Activated CD4-positive, alpha-beta T cell treated with anti-CD3 and anti-CD28 coated beads for 48 hours (primary cell): ENCODE measurements around the gene CUX1.
"Not testable (repeated sequence)": the region's sequence is repeated elsewhere in the genome, so short reads cannot be mapped to it uniquely, and the experiment has no call there.

ENCODE experiments used
- DNase-seq: peaks from one replicate; pipeline ENCODE4 v3.0.0-alpha.2; 2020

Gene CUX1

DNA sequence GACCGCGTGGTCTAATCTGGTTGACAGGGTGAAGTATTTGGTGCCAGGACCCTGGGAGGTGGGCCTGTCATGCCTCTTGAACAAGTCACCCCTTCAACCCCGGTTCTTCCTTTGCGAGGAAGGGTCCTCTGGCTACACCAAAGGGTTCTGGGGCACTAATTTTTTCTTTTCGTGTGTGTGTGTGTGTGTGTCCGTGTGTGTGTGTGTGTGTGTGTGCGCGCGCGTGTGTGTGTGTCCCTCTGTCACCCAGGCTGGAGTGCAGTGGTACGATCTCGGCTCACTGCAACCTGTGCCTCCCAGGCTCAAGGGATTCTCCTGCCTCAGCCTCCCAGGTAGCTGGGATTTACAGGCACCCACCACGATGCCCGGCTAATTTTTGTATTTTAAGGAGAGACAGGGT lies 483.9 kb downstream of the CUX1 start:
- DNase-seq, result not testable (repeated sequence)

DNA sequence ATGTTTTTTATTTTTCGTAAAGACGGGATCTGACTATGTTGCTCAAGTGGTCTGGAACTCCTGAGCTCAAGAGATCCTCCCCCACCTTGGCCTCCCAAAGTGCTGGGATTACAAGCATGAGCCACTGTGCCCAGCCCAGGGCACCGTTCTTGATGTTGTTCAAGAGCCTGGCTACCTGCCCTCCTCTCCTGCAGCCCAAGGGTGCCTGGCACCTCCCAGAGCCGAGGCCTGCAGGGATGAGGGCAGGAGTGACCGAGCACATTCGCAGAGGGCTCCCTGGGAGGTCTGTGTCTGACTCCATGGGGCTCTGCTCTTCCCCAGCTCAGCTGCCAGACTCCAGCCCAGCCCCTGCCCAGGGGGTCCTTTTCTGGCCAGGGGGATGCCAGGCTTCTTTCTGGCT lies 484.6 kb downstream of the CUX1 start:
- no peak for DNase-seq

DNA sequence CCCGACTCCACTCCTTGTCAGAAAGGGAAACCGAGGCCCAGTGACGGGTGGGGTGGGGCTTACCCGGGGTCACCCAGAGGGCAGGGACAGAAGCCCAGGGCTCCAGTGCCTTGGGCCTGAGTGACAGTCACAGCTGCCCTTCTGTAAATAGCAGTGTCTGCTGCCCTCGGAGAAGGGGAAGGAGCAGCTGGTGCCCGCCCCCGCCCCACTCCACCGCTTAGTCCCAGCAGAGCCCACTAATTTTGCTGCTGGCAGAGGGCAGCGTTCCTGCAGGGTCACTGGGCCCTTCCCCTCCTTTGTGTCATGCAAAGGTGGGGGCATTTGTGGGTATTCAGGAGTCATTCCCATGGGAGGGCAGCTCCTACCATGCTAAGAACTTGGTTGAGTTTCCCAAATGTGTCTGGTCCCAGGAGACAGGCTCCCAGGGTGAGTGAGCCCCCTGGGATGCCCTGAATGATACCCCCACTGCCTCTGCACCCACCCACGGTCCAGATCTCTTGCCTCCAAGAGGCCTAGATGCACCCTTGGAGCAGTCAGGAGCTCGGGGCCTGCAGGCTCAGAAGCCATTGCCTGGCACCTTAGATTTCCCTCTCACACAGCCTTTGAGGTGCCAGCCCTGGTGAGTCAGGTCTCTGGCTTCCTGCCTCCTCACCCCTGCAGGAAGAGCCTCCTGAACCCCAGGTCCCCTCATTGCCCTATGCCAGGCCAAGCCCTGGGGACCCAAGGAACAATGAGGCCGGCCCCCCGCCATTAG lies 486.4 kb downstream of the CUX1 start:
- no peak for DNase-seq

DNA sequence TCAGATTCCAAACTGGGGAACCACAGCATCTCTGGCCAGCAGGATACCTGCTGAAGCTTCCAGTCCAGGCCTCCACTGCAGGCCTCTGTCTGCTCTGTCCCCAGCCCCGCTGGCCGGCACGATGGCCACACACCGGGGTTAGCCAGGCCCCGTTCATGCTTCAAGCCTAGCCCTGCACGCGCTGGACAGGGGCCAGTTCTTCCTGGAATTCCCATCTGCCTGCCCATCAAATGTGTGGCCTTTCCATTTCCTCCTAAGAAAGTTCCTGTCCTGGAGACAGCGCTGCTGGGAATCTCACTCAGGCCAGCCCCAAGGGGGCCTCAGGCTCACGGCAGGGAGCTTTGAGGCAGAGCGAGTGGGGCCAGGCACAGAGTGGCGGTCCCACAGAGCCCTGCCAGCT lies 487.2 kb downstream of the CUX1 start:
- no peak for DNase-seq

DNA sequence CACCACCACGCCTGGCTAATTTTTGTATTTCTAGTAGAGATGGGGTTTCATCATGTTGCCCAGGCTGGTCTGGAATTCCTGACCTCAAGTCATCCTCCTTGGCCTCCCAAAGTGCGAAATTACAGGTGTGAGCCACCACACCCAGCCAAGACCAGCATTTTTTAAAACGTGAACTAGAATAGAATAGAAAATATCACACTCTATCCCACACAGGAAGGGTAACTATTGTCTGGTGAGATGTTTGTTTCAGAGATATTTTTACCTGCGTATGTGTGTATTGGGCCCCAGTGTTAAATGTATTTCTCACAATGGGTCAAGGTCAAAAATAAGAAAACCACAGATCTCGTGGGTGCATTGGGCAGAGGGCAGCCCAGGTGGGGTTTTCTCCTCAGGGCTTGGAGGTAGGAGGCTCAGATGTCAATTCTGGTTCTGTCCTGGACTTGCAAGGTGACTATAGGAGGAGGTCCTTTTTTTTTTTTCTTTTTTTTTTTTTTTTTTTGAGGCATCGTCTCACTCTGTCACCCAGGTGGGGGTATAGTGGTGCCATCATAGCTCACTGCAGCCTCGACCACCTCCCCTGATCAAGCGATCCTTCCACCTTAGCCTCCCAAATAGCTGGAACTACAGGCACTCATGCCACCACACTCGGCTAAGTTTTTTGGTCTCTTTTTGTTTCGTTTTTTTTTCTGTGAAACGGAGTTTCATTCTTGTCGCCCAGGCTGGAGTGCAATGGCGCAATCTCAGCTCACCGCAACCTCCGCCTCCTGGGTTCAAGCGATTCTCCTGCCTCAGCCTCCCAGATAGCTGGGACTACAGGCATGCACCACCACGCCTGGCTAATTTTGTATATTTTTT lies 488.2 kb downstream of the CUX1 start:
- DNase-seq, result no peak

DNA sequence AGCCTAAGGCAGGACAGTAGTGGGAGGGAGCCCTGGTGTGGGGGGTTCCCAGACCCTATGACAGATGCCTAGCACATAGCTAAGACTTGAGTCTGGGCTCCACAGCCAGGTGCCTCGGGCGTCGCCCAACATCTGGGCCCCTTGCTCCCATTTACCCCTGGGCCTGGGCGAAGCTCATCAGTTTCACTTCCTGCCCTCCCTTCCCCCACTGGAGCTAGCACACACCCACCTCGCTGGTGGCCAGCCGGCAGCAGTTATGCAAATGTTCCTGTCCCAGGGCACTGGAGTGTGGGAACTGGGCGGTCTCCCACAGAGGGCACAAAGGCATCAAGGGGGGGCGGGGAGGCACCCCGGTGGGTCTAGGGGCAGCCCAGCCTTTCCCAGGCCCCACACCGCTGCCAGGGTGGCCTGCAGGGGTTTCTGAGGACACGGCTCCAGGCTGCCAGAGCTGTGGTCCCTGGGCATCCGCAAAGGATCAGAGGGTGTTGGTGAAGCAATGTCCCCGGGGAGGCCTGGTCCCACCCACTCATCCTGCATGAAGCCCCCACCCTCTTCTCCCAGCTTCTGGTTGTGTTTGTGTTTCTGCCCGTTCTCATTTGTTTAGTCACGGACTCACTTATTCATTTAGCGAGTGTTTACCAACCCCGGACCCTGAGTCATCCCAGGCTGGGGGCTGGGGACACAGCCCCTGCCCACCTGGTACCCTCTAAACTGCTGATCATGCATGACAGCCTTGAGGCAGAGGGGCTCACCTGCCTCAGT lies 489.7 kb downstream of the CUX1 start:
- DNase-seq, result peak; percentile 52

DNA sequence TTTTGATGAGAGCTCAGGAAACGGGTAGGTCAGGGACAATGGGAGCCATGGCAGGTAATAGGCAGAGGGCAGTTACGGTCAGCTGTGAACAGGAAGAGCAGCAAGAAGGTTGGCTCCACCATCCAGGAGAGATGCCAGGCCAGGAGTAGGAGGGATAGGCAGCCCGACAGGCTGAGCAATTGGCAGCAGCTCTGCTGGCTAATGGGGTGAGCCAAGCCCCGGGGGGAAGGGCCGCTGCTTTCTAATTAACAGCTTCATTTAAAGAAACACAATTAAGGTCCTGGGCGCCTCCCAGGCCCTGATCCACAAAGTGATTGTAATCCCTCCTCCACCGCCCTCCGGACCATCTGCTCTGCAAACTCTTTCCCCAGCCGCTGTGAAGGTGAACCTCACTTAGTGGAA lies 493.0 kb downstream of the CUX1 start:
- no peak for DNase-seq

DNA sequence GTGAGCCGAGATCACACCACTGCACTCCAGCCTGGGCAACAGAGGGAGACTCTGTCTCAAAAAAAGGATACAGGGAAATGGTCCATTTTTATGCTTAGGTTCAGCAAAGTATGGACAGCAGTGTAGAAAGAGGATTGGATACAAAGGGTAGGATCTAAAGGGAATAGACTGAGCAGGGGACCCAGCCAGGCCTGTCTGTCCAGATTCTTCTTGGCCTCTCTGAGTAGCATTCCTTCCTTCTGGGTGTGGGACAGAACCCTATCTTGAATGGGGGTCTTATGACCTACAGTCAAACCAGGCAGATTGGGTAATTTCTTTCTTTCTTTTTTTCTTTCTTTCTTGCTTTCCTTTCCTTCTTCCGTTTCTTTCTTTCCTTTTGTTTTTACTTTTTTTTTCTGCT lies 494.9 kb downstream of the CUX1 start:
- DNase-seq, result no peak

DNA sequence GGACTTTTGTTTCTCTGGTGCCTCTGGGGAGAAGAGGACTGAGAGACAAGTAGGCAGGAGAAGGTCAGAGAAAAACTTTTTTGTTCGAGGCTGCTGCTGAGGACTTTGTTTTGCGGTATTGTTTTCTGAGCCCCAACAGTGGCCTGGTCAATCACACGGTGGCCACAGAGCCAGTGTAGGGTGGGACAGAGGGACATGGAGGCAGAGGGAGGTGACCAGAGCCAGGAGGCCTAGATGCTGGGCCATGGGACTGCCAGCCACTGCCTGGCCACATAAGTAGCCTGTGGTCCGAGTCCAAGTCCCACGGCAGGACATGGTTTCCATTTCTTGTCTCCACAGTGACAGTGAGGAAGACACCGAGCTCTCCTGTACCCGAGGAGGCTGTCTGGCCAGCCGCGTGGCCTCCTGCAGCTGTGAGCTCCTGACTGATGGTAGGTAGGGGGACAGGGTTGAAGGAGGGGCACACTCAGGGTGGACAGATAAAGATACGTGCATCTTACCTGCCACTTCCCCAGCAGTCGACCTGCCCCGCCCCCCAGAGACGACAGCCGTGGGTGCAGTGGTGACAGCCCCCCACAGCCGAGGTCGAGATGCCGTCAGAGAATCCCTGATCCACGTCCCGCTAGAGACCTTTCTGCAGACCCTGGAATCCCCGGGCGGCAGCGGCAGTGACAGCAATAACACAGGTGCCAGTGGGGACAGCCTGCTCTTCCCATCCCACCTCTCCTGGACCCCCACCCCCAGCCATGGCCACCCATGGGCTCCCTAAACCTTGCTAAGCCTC lies 496.8 kb downstream of the CUX1 start:
- DNase-seq, result no peak

DNA sequence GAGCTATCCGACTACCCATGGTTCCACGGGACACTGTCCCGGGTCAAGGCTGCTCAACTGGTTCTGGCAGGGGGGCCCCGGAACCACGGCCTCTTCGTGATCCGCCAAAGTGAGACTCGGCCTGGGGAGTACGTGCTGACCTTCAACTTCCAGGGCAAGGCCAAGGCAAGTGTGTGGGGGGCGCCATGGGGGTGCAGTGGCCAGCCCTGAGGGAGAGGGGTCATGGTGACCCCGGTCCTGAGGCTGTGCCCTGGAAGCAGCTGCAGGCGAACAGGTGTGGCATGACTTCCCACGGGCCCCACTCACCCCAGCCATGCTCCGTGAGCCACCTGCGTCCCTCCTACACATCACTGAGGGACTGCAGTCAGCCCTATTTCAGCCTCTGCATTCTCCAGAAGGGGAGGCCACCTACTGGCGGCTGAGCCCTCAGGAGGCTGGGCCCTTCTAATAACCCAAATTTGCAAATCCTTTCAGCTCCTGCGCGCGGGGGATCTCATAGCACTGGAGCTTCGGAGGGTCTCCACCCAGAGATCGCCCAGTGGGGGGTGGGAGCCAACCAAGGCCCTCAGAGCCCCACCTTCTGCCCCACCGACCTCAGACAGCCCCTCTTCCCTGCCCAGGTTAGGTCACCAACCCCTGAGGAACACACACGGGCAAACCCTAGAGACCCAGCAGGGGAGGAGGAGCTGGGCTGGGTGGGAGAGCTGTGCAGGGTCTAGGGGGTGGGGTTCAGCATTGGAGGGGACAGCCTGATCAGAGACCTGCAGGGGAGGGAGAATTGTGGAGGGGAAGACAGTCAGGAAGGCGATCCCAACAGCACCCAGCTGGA lies 500.0 kb downstream of the CUX1 start:
- DNase-seq, result no peak

DNA sequence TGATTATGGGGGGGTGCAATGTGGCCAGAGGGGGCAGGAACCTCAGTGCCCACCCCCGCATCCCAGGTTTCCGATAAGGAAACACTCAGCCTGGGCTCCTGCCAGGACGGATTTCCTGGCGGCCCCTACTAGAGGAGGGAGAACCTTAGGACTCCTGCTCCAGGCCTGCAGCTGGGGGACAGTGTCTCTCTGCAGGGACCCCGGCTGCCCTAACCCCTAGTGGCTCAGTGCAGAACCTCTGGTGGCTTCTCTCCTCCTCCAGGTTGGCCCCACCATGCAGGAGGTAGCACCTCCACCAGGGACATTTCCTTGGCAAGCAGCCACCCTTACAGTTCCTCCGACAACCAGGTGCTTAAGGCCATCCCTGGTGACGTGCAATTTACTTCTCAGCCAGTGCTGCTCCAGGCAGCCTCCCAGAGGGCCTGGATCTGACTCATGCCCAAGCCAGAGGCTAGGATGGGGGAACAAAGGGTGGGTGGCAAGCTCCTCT lies 501.1 kb downstream of the CUX1 start:
- no peak for DNase-seq

DNA sequence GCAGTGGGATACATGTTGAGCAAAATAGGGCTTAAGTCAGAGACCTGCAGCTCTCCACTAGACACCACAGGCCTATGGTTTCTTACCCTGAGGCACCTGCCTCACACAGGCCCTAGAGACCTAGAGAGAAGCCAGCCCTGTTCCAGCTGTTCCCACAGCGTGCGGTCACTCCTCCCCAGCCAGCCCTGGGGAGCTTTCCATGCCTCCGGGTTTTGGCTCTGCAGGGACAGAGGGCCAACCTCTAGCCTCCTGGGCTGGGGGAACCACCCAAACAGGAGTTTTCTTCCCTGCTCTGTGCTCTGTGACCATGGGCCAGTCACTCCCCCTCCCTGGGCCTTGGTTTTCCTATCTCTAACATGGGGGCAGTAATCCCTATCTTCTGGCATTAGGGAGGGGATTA lies 502.2 kb downstream of the CUX1 start:
- no peak for DNase-seq

DNA sequence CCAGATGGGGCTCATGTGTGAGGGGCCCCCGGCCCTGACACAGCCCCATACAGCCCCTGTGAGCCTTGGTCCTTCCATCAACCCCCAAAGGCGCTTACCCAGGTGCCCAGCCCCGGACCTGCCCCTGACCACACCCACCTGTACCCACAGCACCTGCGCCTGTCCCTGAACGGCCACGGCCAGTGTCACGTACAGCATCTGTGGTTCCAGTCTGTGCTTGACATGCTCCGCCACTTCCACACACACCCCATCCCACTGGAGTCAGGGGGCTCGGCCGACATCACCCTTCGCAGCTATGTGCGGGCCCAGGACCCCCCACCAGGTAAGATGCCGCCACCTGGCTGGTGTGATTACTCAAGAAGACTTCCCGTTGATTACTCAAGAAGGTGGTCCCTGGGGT lies 502.8 kb downstream of the CUX1 start:
- no peak for DNase-seq

DNA sequence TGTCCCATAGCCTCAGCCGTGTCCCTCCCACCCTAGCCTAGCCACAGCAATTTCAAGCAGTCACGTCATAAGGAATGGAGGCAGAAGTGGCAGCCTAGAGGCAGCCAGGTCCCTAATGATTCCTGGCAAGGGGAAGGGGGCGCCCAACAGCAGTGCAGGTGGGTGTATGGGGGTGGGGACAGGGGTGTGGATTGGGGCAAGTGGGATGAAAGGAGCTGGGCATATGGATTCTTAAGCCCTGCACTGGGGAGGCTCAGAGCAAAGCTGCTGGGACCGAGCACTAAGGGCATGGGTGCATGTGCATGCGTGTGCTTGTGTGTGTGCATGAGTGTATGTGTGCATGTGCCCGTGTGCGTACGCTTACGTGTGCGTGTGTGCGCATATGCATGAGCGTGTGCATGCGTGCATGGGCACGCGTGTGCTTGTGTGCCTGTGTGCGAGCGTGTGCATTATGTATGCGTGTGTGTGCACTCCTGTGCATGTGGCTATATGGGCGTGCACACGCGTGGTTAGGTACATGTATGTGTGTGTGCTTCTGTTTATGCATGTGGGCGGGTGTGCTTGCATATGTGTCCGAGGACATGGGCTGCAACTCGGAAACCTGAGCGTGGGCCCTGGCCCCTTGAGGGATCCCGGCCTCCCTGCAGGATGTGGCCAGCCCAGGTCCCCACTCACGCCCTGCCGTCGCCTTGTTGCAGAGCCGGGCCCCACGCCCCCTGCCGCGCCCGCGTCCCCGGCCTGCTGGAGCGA lies 503.4 kb downstream of the CUX1 start:
- no peak for DNase-seq

DNA sequence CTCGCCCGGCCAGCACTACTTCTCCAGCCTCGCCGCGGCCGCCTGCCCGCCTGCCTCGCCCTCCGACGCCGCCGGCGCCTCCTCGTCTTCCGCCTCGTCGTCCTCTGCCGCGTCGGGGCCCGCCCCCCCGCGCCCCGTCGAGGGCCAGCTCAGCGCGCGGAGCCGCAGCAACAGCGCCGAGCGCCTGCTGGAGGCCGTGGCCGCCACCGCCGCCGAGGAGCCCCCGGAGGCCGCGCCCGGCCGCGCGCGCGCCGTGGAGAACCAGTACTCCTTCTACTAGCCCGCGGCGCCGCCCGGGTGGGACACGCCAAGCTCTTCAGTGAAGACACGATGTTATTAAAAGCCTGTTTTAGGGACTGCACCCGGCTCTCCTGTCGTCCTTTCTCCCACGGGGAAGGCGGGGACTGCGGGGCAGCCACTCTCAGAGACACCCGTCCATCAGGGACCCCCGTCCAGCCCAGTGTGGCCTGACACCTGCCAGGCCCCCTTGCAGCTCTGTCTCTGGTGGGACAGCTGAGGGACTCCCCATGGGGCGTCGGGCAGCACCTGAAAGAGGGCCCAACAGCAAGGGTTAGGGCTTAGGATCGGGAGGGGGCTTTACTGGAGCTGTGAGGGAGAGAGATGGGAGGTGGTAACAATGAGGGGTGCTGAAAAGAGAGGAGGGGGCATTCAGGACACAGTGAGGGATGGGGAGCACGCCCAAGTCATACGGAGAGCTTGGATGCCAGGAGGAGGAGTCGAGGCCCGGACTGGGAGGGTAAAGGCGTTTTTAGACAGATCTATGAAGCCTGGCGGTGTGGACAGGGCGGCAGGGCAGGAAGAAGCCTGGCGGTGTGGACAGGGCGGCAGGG lies 504.1 kb downstream of the CUX1 start:
- no peak for DNase-seq

DNA sequence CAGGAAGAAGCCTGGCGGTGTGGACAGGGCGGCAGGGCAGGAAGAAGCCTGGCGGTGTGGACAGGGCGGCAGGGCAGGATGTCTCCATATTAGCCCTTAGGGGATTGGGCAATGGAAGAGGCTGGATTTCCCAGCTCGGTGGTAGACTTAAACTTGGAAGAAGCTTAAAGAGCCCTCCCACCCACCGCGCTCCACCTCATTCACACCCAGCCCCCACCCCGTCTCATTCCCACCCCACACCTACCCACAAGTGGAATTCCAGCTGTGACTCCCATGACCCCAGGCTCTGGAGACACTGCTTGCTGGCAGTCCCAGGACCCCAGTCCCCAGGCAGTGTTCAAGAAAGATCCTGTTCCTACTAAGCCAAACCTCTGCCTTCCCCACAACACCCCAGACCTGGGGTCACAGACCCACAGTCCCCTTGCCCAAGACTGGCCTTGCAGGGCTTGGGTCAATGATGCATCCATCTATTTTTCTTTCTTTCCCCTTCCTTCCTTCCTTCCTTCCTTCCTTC lies 504.8 kb downstream of the CUX1 start:
- DNase-seq, result no peak

DNA sequence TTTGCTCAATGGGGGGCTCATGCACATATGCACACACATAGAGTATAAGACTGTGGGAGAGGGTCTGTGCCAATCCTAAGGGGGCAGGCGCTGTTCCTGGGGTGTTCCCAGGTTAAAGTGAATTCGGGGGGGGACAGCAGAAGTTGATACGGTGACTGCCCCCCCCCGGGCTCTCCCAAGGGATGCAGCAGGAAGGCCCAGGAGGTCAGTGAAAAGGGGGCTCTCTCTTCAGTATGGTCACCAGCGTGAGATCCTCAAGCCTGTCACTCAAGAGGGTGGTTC lies 506.4 kb downstream of the CUX1 start:
- DNase-seq, result no peak

DNA sequence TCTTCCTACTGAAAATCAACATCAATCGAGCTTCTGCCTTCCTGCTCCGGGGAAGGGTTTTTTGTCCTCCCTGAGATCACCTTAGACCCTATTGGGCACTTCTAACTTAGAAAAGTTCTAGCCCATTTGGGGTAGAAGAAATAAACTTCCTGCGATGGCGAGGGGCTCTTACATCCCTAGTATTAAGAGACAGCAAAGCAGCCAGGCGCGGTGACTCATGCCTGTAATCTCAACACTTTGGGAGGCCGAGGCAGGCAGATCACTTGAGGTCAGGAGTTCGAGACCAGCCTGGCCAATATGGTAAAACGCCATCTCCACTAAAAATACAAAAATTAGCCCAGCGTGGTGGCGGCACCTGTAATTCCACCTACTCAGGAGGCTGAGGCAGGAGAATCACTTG lies 507.7 kb downstream of the CUX1 start:
- not testable (repeated sequence) for DNase-seq

DNA sequence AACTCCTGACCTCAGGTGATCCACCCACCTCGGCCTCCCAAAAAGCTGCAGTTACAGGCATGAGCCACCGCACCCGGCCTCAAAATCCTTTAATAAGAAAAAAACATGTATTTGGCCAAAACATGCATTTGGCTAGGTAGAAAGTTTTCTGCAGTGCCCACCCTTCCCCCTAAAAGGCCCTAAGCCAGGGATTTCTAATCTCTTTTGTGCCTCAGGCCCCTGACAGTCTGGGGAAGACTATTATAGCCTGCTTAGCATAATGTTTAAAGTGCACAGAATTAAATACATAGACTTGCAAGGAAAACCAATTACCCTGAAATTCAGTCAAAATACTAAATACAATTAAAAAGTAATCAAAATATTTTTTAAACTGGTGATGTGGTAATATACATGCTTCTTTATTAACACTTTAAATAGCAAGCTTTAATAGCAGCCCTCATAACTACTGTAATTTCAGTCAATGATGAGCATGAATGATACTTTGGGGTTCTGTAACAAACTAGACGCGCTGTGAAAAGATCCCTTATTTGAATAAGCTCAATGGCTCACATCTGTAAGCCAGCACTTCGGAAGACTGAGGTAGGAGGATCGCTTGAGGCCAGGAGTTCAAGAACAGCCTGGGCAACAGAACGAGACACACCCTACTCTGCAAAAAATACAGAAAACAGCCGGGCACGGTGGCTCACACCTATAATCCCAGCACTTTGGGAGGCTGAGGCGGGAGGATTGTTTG lies 508.9 kb downstream of the CUX1 start:
- DNase-seq, result no peak
